Liver (tissue), 9 donors: ENCODE measurements around the gene C14orf119. TPM values are rescaled to one million over a fixed set of nuclear protein-coding genes. Genes with fewer than 3 reads are reported as not detected.
A peak's percentile ranks its signal among the peaks of the same experiment; 100 is the strongest.

Source experiments
- DNase-seq: peaks from one replicate; pipeline ENCODE4 v3.0.0-alpha.2; 2017; ENCODE audit warnings: low spot score
- H3K27ac ChIP-seq, 2 donors: one replicate each; pipeline ENCODE4 v1.7.0; 2013; ENCODE audit warnings: inconsistent platforms in 2 of 2, low read length in 2 of 2, control low read depth in 1 of 2, low read depth in 1 of 2, mild to moderate bottlenecking in 1 of 2
- H3K27me3 ChIP-seq, 4 donors: one replicate each; pipeline versions ENCODE4 v1.6.1 to v1.7.0; 2013; ENCODE audit warnings: low read length in 3 of 4, inconsistent platforms in 1 of 4, mild to moderate bottlenecking in 1 of 4, moderate library complexity in 1 of 4; ENCODE audit not compliant: control insufficient read depth in 4 of 4, insufficient read depth in 4 of 4
- H3K36me3 ChIP-seq, 4 donors: one replicate each; pipeline versions ENCODE4 v1.6.1 to v1.7.0; 2013; ENCODE audit warnings: low read length in 3 of 4, mild to moderate bottlenecking in 3 of 4, low read depth in 1 of 4, moderate library complexity in 1 of 4; ENCODE audit not compliant: control insufficient read depth in 4 of 4, insufficient read depth in 3 of 4
- H3K4me1 ChIP-seq, 4 donors: one replicate each; pipeline versions ENCODE4 v1.6.1 to v1.7.0; 2013; ENCODE audit warnings: low read length in 3 of 4, mild to moderate bottlenecking in 3 of 4, moderate library complexity in 1 of 4; ENCODE audit not compliant: control insufficient read depth in 4 of 4, insufficient read depth in 4 of 4
- H3K4me3 ChIP-seq, 3 donors: one replicate each; pipeline versions ENCODE4 v1.6.1 to v1.7.0; 2013; ENCODE audit warnings: low read length in 3 of 3, control low read depth in 1 of 3, low read depth in 1 of 3, mild to moderate bottlenecking in 1 of 3
- H3K9ac ChIP-seq, 2 donors: one replicate each; pipeline ENCODE4 v1.7.0; 2013; ENCODE audit warnings: low read length in 2 of 2, mild to moderate bottlenecking in 2 of 2, moderate library complexity in 2 of 2, control low read depth in 1 of 2, low read depth in 1 of 2
- H3K9me3 ChIP-seq, 4 donors: one replicate each; pipeline versions ENCODE4 v1.6.1 to v1.7.0; 2013; ENCODE audit warnings: low read length in 3 of 4; ENCODE audit not compliant: control insufficient read depth in 4 of 4
- EGR1 ChIP-seq, 2 donors: IDR thresholded peaks; 2 replicates each; pipeline ENCODE4 v1.6.1; 2016 to 2018; ENCODE audit warnings: antibody characterized with exemption in 2 of 2, low read depth in 2 of 2
- FOXA1 ChIP-seq: IDR thresholded peaks from 2 replicates; pipeline ENCODE4 v1.6.1; 2016; ENCODE audit warnings: antibody characterized with exemption
- FOXA2 ChIP-seq: IDR thresholded peaks from 2 replicates; pipeline ENCODE4 v1.6.1; 2016; ENCODE audit warnings: antibody characterized with exemption
- GABPA ChIP-seq, 2 donors: IDR thresholded peaks in 1 of 2; conservative IDR thresholded peaks in 1 of 2; 2 replicates each; pipeline ENCODE4 v1.6.1; 2016; ENCODE audit warnings: antibody characterized with exemption in 2 of 2, mild to moderate bottlenecking in 1 of 2, moderate library complexity in 1 of 2
- HNF4A ChIP-seq, 2 donors: conservative IDR thresholded peaks; 2 replicates each; pipeline ENCODE4 v1.6.1; 2016; ENCODE audit warnings: antibody characterized with exemption in 2 of 2, mild to moderate bottlenecking in 2 of 2
- HNF4G ChIP-seq: IDR thresholded peaks from 2 replicates; pipeline ENCODE4 v1.6.1; 2016; ENCODE audit warnings: antibody characterized with exemption
- JUND ChIP-seq, 2 donors: IDR thresholded peaks; 2 replicates each; pipeline ENCODE4 v1.6.1; 2016; ENCODE audit warnings: antibody characterized with exemption in 2 of 2
- NR2F2 ChIP-seq: IDR thresholded peaks from 2 replicates; pipeline ENCODE4 v1.6.1; 2016; ENCODE audit warnings: antibody characterized with exemption
- RAD21 ChIP-seq, 2 donors: IDR thresholded peaks; 2 replicates each; pipeline ENCODE4 v1.6.1; 2016; ENCODE audit warnings: antibody characterized with exemption in 2 of 2, mild to moderate bottlenecking in 2 of 2
- RXRA ChIP-seq, 2 donors: IDR thresholded peaks; 2 replicates each; pipeline ENCODE4 v1.6.1; 2017 to 2018; ENCODE audit warnings: antibody characterized with exemption in 2 of 2, mild to moderate bottlenecking in 1 of 2
- SP1 ChIP-seq: IDR thresholded peaks from 2 replicates; pipeline ENCODE4 v1.6.1; 2018; ENCODE audit warnings: antibody characterized with exemption, mild to moderate bottlenecking
- TAF1 ChIP-seq: conservative IDR thresholded peaks from 2 replicates; pipeline ENCODE4 v1.6.1; 2016; ENCODE audit warnings: antibody characterized with exemption, mild to moderate bottlenecking
- YY1 ChIP-seq: IDR thresholded peaks from 2 replicates; pipeline ENCODE4 v1.6.1; 2016; ENCODE audit warnings: antibody characterized with exemption, mild to moderate bottlenecking
- WGBS: extraction: QIAGEN DNeasy Blood & Tissue Kit; methylation state at CpG from one replicate; pipeline ENCODE4 v1.1.7; 2013; 5-methylcytosine and 5-hydroxymethylcytosine counted together
- polyA plus RNA-seq, 2 donors: library from polyadenylated mRNA; stranded (reverse) in 1 of 2; unstranded in 1 of 2; fragments of 200-250 nt in 1 of 2; fragments of >200 nt in 1 of 2; fragmentation: Nextera tagmentation in 1 of 2; extraction: Ambion mirVana in 1 of 2; gene quantifications; one replicate each; pipeline versions ENCODE4 v1.2.1 to v1.2.3, GENCODE V29; 2013 to 2015
- total RNA-seq, 2 donors: library from RNA; depleted of rRNA; stranded (reverse); fragments of >200 nt; gene quantifications; one replicate each; pipeline ENCODE4 v1.2.3, GENCODE V29; 2014
- TF ChIP-seq, protein P1 (sequence below): IDR thresholded peaks from 2 replicates; pipeline ENCODE4 v1.6.1; 2016; ENCODE audit warnings: antibody characterized with exemption
- TF ChIP-seq, protein P2 (sequence below): IDR thresholded peaks from 2 replicates; pipeline ENCODE4 v1.6.1; 2016; ENCODE audit warnings: antibody characterized with exemption, mild to moderate bottlenecking
- TF ChIP-seq, protein P3 (sequence below): IDR thresholded peaks from 2 replicates; pipeline ENCODE4 v1.6.1; 2016; ENCODE audit warnings: antibody characterized with exemption
- TF ChIP-seq, protein P4 (sequence below): fragments of 150-350 bp; IDR thresholded peaks from 2 replicates; pipeline ENCODE4 v1.5.1; 2017; ENCODE audit warnings: improper control_type of control experiment, low read depth, low read length; ENCODE audit not compliant: missing input control
- donor health status: healthy.
- donor health status: healthy.
- donor health status: healthy.
- donor health status: healthy.
- donor health status: healthy.

The C14orf119 gene
- total and polyA plus RNA-seq, 4 donors = 9.0 to 27.1 (median 17.7) TPM

DNA sequence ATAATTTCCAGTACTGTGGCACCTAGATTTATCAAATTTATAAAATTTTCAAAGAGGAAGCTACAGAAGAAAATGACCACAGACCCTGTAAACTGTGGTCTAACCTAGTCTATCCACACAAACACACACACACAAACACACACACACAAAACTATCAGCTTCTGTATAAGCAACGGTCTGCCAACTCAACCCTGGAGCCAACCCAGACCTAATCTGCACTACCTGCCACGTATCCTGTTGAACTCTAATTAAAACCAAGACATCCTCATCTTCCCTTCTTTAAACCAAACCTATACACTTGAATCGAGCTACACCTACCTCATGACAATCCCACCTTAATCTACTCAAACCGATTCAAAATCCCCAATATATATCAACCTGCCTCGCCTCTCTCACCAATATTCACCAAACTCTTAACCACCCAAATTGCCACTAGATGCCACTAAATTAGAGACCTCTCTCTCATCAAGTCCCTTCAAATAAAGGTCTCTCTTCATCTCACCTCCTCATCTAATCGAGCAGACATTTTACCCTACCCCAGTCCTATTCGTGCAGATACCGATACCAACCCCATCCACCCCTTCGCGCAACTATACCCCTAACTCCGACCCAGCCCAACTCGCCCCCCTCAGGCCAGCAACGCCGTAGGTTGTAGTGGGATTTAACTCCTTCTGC lies 1.2 kb upstream of the C14orf119 start:
- Histone ChIP-seq H3K4me3 (peak overlapping the region; percentile 66 to 100 (median 79)), H3K36me3 (peaks cover 10 to 29% (median 20%) of the 10 kb centered on the region in 4 donors), H3K27me3 (no peaks in the 10 kb centered on the region), H3K4me1 (peaks cover 0 to 18% (median 8%) of the 10 kb centered on the region in 4 donors), H3K27ac (peak overlapping the region; percentile 88 to 89), H3K9ac (peak overlapping the region; percentile 76 to 95), H3K9me3 (no peaks in the 10 kb centered on the region)
- no peak for TF ChIP-seq GABPA (IDR thresholded peaks at IDR 0.05 in 1 of 2, conservative IDR thresholded peaks at IDR 0.05 in 1 of 2)
- no peak for TF ChIP-seq RXRA (IDR thresholded peaks at IDR 0.05)
- TF ChIP-seq, protein P1, sequence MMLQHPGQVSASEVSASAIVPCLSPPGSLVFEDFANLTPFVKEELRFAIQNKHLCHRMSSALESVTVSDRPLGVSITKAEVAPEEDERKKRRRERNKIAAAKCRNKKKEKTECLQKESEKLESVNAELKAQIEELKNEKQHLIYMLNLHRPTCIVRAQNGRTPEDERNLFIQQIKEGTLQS = no peak
- TF ChIP-seq, protein P2, sequence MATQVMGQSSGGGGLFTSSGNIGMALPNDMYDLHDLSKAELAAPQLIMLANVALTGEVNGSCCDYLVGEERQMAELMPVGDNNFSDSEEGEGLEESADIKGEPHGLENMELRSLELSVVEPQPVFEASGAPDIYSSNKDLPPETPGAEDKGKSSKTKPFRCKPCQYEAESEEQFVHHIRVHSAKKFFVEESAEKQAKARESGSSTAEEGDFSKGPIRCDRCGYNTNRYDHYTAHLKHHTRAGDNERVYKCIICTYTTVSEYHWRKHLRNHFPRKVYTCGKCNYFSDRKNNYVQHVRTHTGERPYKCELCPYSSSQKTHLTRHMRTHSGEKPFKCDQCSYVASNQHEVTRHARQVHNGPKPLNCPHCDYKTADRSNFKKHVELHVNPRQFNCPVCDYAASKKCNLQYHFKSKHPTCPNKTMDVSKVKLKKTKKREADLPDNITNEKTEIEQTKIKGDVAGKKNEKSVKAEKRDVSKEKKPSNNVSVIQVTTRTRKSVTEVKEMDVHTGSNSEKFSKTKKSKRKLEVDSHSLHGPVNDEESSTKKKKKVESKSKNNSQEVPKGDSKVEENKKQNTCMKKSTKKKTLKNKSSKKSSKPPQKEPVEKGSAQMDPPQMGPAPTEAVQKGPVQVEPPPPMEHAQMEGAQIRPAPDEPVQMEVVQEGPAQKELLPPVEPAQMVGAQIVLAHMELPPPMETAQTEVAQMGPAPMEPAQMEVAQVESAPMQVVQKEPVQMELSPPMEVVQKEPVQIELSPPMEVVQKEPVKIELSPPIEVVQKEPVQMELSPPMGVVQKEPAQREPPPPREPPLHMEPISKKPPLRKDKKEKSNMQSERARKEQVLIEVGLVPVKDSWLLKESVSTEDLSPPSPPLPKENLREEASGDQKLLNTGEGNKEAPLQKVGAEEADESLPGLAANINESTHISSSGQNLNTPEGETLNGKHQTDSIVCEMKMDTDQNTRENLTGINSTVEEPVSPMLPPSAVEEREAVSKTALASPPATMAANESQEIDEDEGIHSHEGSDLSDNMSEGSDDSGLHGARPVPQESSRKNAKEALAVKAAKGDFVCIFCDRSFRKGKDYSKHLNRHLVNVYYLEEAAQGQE = no peak
- TF ChIP-seq HNF4A (conservative IDR thresholded peaks at IDR 0.05) = no peak
- no peak for TF ChIP-seq YY1
- TF ChIP-seq EGR1 (IDR thresholded peaks at IDR 0.05; ENCODE audit: low read depth in 2 of 2) = no peak
- WGBS = under 1% methylated on average over 14 of the region's 14 CpGs
- no peak for DNase-seq

DNA sequence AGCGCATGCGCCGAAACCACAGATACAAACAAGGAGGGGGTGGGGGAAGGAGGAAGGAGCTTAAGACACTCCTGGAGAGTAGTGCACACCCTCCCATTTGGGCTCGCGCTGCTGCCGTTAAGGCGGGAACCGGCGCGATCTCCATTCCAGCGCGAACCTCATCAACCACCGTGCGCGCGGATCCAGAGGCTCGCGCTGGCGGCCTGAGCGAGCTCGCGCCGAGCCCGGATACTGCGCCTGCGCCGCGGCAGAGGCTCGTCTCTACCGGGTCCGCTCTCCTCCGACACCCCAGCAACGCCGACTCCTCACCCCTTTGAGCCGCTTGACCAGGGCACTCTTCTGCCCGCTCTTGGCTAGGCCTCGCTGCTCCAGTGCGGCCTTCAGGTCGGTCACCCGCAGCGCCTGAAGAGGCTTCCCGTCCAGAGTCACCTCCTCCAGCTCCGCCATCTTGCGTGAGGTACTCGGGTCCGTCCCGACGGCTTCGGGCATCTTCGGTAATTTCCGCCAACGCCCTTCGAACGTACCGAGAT lies 574 bp upstream of the C14orf119 start, which contains the start of gene ACIN1:
TSS of gene ACIN1 (minus strand) at position 471 of the 530 bp plus-strand sequence. CDS start at position 447, 24 bp downstream.
- under 1% methylated on average over 55 of the region's 55 CpGs for WGBS
- H3K27ac ChIP-seq = peak within 1 kb of the TSS; percentile 88 to 89
- peaks cover 10 to 23% (median 17%) of the 10 kb centered on the region in 4 donors for H3K36me3 ChIP-seq
- peak; percentile 99 for TF ChIP-seq YY1
- TF ChIP-seq HNF4A (conservative IDR thresholded peaks at IDR 0.05) = no peak
- no peaks in the 10 kb centered on the region for H3K9me3 ChIP-seq
- peak; percentile 99 for DNase-seq
- H3K9ac ChIP-seq = peak within 1 kb of the TSS; percentile 76 to 95
- peak within 1 kb of the TSS; percentile 76 to 100 (median 85) for H3K4me3 ChIP-seq
- peaks cover 0 to 20% (median 10%) of the 10 kb centered on the region in 4 donors for H3K4me1 ChIP-seq
- H3K27me3 ChIP-seq = no peaks in the 10 kb centered on the region

DNA sequence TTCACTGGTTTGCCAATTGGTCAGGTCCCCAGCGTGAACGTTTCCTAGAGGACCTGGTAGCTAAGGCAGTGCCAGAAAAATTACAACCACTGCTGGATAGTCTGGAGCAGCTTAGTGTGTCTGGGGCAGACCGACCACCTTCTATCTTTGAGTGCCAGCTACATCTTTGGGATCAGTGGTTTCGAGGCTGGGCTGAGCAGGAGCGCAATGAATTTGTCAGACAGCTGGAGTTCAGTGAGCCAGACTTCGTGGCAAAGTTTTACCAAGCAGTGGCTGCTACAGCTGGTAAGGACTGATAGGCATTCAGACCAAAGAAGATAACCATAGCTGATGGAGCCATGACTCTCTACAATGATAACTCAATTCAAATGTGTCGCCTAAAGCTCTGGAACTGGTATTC lies 2.5 kb downstream of the C14orf119 start:
- Histone ChIP-seq H3K9ac (no peak overlapping the region), H3K36me3 (peaks cover 0 to 8% (median 2%) of the 10 kb centered on the region in 4 donors), H3K4me3 (no peak overlapping the region), H3K27ac (no peak overlapping the region), H3K4me1 (peaks cover 0 to 20% (median 10%) of the 10 kb centered on the region in 4 donors), H3K27me3 (no peaks in the 10 kb centered on the region), H3K9me3 (no peaks in the 10 kb centered on the region)
- no peak for DNase-seq
- 90% methylated on average over 7 of the region's 7 CpGs for WGBS
- TF ChIP-seq, protein P3, sequence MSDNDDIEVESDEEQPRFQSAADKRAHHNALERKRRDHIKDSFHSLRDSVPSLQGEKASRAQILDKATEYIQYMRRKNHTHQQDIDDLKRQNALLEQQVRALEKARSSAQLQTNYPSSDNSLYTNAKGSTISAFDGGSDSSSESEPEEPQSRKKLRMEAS = no peak
- TF ChIP-seq SP1 = no peak
- TF ChIP-seq HNF4G = no peak
- TF ChIP-seq, protein P4, sequence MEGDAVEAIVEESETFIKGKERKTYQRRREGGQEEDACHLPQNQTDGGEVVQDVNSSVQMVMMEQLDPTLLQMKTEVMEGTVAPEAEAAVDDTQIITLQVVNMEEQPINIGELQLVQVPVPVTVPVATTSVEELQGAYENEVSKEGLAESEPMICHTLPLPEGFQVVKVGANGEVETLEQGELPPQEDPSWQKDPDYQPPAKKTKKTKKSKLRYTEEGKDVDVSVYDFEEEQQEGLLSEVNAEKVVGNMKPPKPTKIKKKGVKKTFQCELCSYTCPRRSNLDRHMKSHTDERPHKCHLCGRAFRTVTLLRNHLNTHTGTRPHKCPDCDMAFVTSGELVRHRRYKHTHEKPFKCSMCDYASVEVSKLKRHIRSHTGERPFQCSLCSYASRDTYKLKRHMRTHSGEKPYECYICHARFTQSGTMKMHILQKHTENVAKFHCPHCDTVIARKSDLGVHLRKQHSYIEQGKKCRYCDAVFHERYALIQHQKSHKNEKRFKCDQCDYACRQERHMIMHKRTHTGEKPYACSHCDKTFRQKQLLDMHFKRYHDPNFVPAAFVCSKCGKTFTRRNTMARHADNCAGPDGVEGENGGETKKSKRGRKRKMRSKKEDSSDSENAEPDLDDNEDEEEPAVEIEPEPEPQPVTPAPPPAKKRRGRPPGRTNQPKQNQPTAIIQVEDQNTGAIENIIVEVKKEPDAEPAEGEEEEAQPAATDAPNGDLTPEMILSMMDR = no peak
- no peak for TF ChIP-seq JUND (IDR thresholded peaks at IDR 0.05)
- no peak for TF ChIP-seq RAD21 (IDR thresholded peaks at IDR 0.05)
- TF ChIP-seq, protein P1 = no peak
- TF ChIP-seq HNF4A (conservative IDR thresholded peaks at IDR 0.05) = no peak
- TF ChIP-seq FOXA1 = no peak
- no peak for TF ChIP-seq YY1
- no peak for TF ChIP-seq FOXA2
- TF ChIP-seq EGR1 (IDR thresholded peaks at IDR 0.05; ENCODE audit: low read depth in 2 of 2) = no peak
- TF ChIP-seq TAF1 = no peak
- TF ChIP-seq NR2F2 = no peak
- no peak for TF ChIP-seq RXRA (IDR thresholded peaks at IDR 0.05)
- no peak for TF ChIP-seq GABPA (IDR thresholded peaks at IDR 0.05 in 1 of 2, conservative IDR thresholded peaks at IDR 0.05 in 1 of 2)
